Measurements from ENCODE around the gene KLHL2.
"Not testable (repeated sequence)": the region's sequence is repeated elsewhere in the genome, so short reads cannot be mapped to it uniquely, and the experiment has no call there.

KLHL2 gene

DNA sequence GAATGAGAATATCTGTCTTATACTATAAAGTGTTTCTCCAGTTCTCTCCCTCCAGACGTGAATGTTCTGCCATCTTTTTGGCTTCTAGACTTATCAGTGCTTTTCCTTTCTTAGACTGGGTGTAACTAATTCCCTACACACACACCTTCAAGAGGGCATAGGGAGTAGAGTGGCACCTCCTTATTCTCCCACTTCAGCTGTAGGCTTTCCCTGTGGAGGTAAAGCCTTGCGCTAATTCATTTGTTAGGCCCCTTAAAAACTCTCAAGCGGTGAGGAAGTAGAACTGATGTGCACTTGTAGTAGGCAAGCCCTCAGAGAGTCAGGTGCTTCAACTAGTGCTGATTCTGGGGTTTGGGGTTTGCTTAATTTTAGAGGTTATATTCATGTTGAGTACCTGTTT, 10.0 kb downstream of the KLHL2 start:
- ChIA-PET CTCF (no interaction called here), POLR2A (no interaction called here)
- DNase-seq (ENCODE audit: low read depth, low spot score), result no peak
- TF ChIP-seq CTCF (IDR thresholded peaks at IDR 0.05; ENCODE audit: insufficient read depth, low read length, missing control alignments), result no peak
- no peak overlapping the region for H3K4me3 ChIP-seq (ENCODE audit: low read depth, low read length)

- CTCF ChIA-PET; POLR2A ChIA-PET; DNase-seq (ENCODE audit: low read depth, low spot score); H3K4me3 ChIP-seq (ENCODE audit: low read depth, low read length): not testable (repeated sequence)
Observed at GRCh38 chr4:165221306-165221705, 13.9 kb downstream of the KLHL2 start.

DNA sequence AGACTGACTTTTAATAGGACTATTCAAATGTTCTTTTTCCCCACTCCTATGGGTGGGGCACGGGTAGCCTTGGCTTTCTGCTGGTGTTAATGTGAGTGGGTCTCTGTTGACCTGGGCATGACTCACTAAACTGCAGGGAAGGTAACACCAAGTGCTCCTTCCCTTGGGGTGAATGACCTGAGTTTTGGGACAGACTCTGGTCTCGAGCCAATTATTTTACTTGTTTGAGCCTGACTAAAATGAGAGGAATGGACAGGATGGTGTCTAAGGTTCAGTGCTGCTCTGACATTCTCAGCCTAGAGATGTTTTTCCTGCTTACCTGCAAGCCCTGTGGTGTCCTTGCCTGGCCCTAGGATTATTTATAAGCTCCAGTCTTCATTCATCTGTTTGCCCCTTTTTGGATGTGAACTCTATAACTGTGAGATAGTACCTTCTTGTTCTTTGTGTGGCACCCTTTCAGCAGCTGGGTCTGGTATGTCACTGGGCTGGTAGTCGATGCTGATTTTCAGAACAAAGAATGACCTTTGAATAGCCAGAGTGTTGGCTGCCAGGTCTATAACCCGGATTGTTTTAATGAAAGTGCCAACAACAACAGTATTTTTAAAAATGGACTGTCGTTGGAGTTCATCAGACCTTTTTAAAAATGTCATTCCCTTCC, 14.8 kb downstream of the KLHL2 start:
- POLR2A ChIA-PET; CTCF ChIA-PET; DNase-seq (ENCODE audit: low read depth, low spot score); H3K4me3 ChIP-seq (ENCODE audit: low read depth, low read length): not testable (repeated sequence)

- H3K4me3 ChIP-seq (ENCODE audit: low read depth, low read length), result no peak overlapping the region
- DNase-seq (ENCODE audit: low read depth, low spot score), result no peak
- ChIA-PET CTCF (no interaction called here), POLR2A (no interaction called here)
- no peak for TF ChIP-seq CTCF (IDR thresholded peaks at IDR 0.05; ENCODE audit: insufficient read depth, low read length, missing control alignments)
Observed at GRCh38 chr4:165222651-165222994, 15.3 kb downstream of the KLHL2 start.

- H3K4me3 ChIP-seq (ENCODE audit: low read depth, low read length); CTCF ChIA-PET; DNase-seq (ENCODE audit: low read depth, low spot score); POLR2A ChIA-PET: not testable (repeated sequence)
Observed at GRCh38 chr4:165227401-165227800, 20.0 kb downstream of the KLHL2 start.

- H3K4me3 ChIP-seq (ENCODE audit: low read depth, low read length); POLR2A ChIA-PET; DNase-seq (ENCODE audit: low read depth, low spot score); CTCF ChIA-PET: not testable (repeated sequence)
Observed at GRCh38 chr4:165229490-165230200, 22.3 kb downstream of the KLHL2 start.

DNA sequence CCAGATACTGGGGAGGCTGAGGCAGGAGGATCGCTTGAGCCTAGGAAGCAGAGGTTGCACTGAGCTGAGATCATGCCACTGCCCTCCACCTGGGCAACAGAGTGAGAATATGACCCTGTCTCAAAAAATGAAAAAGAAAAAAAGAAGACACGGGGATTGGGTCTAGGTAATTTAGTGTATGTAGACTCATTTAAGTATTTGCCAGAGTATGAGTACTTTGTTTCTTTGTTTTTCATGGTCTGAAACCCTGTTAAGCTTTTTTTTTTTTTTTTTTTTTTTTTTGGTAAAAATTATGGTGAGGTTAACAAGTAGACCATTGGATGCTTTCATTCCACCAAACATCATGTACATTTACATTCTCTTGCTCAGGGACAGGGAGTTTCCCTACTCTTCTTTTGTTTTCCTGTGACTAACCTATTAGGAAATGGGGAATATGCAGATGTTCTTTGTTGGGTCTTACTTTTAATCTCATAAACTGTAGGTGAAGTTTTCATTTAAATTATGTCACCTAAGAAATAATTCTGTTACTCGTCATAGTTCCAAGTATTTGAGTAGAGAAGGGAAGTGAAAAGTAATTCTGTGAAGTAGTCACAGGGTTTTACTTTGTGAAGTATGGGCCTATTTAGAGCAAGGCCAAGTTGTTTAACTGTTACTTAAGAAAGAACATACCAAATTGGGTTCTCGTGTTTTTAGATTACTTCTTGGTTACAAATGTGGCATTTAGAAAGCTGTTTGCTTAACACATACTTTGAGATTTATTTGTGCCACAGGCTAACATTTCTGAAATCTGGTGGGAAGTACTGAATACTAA, 25.5 kb downstream of the KLHL2 start:
- POLR2A ChIA-PET; CTCF ChIA-PET; H3K4me3 ChIP-seq (ENCODE audit: low read depth, low read length); DNase-seq (ENCODE audit: low read depth, low spot score): not testable (repeated sequence)

GRCh38 chr4:165234766-165235165, 27.4 kb downstream of the KLHL2 start:
- DNase-seq (ENCODE audit: low read depth, low spot score), result no peak
- CTCF ChIA-PET, result no interaction called here

DNA sequence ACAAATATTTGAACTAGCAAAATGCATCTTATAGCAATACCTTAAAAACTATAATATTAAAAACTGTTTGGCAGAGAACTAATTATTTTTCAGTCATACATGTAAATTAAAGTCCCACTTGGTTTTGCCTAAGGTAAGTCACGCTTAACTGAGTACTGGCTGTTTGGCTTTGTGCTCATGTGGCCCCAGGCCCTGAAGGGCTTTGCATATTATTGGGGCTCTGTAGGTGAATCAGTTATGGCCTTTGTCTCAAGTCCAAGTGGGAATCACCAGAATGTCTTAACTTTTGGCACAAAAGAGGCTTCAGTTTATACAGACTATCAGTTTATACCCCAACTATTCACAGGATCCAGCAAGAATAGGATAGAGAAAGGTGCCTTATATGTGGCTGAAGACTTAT, 29.5 kb downstream of the KLHL2 start:
- CTCF ChIA-PET; POLR2A ChIA-PET; H3K4me3 ChIP-seq (ENCODE audit: low read depth, low read length); DNase-seq (ENCODE audit: low read depth, low spot score): not testable (repeated sequence)

More at GRCh38 chr4:165234766-165235165, 27.4 kb downstream of the KLHL2 start:
- TF ChIP-seq CTCF (IDR thresholded peaks at IDR 0.05; ENCODE audit: insufficient read depth, low read length, missing control alignments), result no peak
- no peak overlapping the region for H3K4me3 ChIP-seq (ENCODE audit: low read depth, low read length)
- POLR2A ChIA-PET, result no interaction called here

DNA sequence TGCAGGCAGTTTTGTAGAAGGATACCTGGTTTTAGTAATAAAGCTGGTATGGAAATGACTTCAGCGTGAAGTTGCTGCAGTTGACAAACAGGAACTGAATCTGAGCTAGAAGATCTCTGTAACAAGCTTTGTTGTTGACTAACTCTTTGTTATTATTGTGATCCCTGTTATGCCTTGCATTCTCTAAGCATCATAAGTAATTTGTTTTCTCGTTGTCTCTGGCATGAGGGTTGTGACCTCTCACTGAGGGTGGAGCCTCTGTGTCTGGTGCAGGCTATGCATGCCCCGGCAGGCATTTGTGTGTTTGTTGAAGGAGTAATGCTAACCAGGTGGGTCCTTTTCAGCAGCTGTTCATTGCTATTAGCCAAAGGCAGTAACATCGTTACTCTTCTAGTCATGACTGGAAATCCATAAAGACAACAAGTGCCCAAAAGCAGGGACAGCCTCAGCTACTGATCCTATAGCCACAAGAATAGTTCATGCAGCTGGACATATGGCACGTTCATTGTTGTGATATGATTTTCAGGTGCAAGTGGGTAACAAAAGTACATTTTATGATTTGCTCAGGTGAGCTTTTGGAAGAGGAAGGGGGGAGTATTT, 30.8 kb downstream of the KLHL2 start:
- CTCF ChIA-PET; POLR2A ChIA-PET; DNase-seq (ENCODE audit: low read depth, low spot score); H3K4me3 ChIP-seq (ENCODE audit: low read depth, low read length): not testable (repeated sequence)

GRCh38 chr4:165240761-165241160, 33.4 kb downstream of the KLHL2 start:
- POLR2A ChIA-PET; H3K4me3 ChIP-seq (ENCODE audit: low read depth, low read length); DNase-seq (ENCODE audit: low read depth, low spot score); CTCF ChIA-PET: not testable (repeated sequence)

- H3K4me3 ChIP-seq (ENCODE audit: low read depth, low read length); POLR2A ChIA-PET; DNase-seq (ENCODE audit: low read depth, low spot score); CTCF ChIA-PET: not testable (repeated sequence)
Observed at GRCh38 chr4:165244148-165244547, 36.8 kb downstream of the KLHL2 start.

- DNase-seq (ENCODE audit: low read depth, low spot score); H3K4me3 ChIP-seq (ENCODE audit: low read depth, low read length); CTCF ChIA-PET; POLR2A ChIA-PET: not testable (repeated sequence)
Observed at GRCh38 chr4:165244587-165245186, 37.3 kb downstream of the KLHL2 start.

All from AG04449 (cell line).